Lung microvascular endothelial cell (primary cell): ENCODE results near the gene MAPK8IP2. TPM values are rescaled to one million over a fixed set of nuclear protein-coding genes. Genes with fewer than 3 reads are reported as not detected.
"Not testable (repeated sequence)": the region's sequence is repeated elsewhere in the genome, so short reads cannot be mapped to it uniquely, and the experiment has no call there.

Experiments used
- DNase-seq, 2 donors: peaks; one replicate each; pipeline versions ENCODE4 v3.0.0 to v3.0.0-alpha.2; 2010; ENCODE audit warnings: low read depth in 2 of 2
- total RNA-seq: library from RNA; depleted of rRNA; stranded (reverse); fragments of >200 nt; gene quantifications from 2 replicates; pipeline ENCODE4 v1.2.1, GENCODE V29; 2014

The MAPK8IP2 gene
- total RNA-seq, 1 donor from 2014 or later, result 0.20 TPM

DNA sequence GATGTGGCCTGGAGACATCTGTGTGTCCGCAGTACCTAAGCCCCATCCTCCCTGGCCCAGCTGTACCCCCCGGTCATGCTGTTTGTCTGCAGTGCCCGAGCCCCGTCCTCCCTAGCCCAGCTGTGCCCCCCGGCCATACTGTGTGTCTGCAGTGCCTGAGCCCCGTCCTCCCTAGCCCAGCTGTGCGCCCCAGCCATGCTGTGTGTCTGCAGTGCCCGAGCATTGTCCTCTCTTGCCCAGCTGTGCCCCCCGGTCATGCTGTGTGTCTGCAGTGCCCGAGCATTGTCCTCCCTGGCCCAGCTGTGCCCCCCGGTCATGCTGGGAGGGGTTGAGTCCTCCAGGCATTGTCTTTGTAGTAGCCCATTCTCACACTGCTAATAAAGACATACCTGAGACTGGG is 35.0 kb downstream of the MAPK8IP2 start:
- DNase-seq, result no peak

DNA sequence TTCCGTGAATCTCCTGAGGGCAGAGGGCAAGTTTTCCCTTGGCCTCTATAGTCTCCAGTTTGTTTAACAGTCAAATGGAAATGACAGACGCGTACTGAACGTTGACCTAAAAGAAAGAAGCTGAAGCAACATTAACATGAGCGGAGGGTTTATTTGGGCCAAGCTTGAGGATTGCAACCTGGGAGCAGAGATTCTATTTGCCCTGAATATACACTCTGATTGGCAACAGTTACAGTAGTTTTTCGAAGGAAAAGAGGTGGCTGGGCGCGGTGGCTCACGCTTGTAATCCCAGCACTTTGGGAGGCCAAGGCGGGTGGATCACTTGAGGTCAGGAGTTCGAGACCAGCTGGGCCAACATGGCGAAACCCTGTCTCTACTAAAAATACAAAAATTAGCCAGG is 39.7 kb downstream of the MAPK8IP2 start:
- DNase-seq, result not testable (repeated sequence)

DNA sequence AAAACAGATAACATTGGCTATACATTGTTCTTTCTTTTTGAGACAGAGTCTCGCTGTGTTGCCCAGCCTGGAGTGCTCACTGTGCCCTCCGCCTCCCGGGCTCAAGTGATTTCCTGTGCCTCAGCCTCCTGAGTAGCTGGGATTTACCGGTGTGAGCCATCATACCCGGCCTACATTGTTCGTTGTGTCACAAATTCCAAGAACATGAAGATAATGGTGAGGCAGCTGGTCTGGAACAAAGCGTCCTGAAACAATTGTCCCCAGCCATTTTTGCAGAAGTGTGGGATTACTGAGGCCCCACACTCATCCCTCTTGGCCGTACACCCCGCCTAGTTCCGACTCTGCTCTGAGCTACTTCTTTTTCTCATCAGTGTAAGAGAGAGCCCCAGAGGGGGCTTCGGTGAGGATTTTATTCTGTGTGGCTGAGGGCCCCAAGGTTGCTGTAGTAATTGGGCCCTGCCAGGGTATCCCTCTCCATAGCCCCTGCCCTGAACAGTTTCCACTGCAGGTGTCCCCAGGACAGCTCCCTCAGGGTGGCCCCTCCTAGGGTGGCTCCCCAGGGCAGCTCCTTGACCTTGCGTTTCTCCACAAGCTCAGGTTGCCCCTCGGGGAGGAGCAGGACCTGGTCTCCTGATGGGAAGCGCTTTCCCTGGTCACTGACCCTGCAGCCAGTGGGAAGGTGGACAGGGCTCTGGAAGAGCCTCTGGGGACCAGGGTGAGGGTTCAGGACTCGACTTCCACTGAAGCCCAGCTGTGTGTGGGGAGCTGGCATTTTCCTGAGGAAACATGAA is 40.5 kb downstream of the MAPK8IP2 start:
- DNase-seq, result peak in 1 of 2 donors; percentile 66

DNA sequence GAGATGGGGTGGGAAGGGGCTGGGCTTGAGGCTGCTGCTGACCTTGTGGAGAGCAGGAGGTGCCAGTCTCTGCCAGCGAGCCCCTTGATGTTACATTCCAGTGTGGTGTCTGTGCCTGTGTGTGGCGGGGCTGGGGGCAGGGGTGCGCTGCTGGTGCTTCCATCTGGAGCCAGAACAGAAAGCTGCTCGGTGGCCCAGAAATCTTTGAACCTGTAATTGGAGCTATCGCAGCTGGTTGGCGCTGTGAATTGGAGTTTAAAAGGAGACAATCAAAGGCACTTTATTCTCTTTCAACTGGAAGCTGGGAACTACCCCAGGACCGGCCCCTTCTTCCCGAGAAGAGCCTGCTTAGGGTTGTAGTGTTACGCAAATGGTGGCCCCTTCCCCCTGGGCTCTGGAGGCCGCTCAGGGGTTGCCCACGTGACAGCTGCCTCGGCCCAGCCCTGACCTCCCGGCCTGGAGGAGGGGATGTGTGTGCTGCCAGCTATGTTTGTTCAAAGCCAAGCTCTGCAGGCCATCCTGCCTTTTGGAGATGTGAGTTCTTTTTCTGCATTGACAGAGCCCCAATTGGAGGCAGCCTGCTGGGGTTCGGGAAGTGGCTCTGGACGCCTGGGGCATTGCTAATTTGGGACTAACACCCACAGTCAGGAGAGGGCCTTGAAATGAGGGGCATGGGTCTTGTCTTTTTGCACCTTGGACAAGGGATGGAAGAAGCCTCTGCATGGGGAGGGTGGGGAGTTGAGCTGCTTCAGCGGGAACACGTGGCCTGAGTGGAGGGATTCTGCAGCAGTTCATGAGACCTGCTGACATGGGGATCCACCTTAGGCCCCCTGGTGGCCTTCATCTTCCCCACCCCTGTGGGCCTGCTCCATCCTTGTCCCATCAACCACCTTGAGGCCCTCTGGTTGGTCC is 41.4 kb downstream of the MAPK8IP2 start:
- peak; percentile 60 to 78 for DNase-seq

DNA sequence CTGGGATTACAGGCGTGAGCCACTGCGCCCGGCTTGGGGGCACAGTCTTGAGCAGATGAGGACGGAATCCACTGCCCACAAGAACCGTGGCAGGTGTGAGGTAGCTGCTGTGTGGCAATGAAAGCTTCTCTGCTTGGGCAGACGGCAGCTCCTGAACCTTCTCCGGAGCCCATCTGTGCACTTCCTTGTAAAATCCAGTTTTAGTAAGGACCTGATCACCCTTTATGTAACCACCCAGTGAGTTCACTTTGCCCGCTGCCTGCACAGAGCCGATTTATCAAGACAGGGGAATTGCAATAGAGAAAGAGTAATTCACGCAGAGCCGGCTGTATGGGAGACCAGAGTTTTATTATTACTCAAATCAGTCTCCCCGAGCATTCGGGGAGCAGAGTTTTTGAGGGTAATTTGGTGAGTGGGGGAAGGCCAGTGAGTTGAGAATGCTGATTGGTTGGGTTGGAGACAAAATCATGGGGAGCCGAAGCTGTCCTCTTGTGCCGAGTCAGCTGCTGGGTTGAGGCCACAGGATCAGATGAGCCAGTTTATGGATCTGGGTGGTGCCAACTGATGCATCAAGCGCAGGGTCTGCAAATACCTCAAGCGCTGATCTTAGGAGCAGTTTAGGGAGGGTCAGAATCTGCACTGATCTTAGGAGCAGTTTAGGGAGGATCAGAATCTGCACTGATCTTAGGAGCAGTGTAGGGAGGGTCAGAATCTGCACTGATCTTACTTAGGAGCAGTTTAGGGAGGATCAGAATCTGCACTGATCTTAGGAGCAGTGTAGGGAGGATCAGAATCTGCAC is 42.6 kb downstream of the MAPK8IP2 start:
- DNase-seq, result not testable (repeated sequence)

- DNase-seq, result not testable (repeated sequence)
Observed at GRCh38 chr22:50643821-50644101, 43.2 kb downstream of the MAPK8IP2 start.

DNA sequence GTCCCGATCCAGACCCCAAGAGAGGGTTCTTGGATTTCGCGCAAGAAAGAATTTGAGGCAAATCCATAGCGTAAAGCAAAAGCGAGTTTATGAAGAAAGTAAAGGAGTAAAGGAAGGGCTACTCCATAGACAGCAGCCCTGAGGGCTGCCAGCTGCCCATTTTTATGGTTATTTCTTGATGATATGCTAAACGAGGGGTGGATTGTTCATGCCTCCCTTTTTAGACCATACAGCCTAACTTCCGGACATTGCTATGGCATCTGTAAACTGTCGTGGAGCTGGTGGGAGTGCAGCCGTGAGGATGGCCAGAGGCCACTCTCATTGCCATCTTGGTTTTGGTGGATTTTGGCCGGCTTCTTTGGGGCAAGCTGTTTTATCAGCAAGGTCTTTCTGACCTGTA is 52.7 kb downstream of the MAPK8IP2 start:
- no peak for DNase-seq

- DNase-seq, result not testable (repeated sequence)
Observed at GRCh38 chr22:50654664-50655063, 54.1 kb downstream of the MAPK8IP2 start.

- DNase-seq, result peak; percentile 88
Observed at GRCh38 chr22:50656122-50657070, 55.8 kb downstream of the MAPK8IP2 start.

- DNase-seq, result no peak
Observed at GRCh38 chr22:50657925-50658324, 57.3 kb downstream of the MAPK8IP2 start.

GRCh38 chr22:50659711-50660110 is 59.1 kb downstream of the MAPK8IP2 start:
- not testable (repeated sequence) for DNase-seq

GRCh38 chr22:50660306-50660705 is 59.7 kb downstream of the MAPK8IP2 start:
- DNase-seq, result no peak

Other genes starting within 250 kb of the MAPK8IP2 start
- 19.8 and 35.3 TPM in 2 replicates for gene SBF1, start 125.8 kb upstream of the MAPK8IP2 start, total RNA-seq
- 0.22 and 0.99 TPM in 2 replicates for gene ADM2, start 119.2 kb upstream of the MAPK8IP2 start, total RNA-seq
- gene MIOX, start 113.9 kb upstream of the MAPK8IP2 start, total RNA-seq, result not detected in 2 replicates
- 18.7 and 27.0 TPM in 2 replicates for gene LMF2, start 93.1 kb upstream of the MAPK8IP2 start, total RNA-seq
- gene NCAPH2, start 92.6 kb upstream of the MAPK8IP2 start, total RNA-seq, result 14.5 and 17.0 TPM in 2 replicates
- 1.3 and 2.4 TPM in 2 replicates for gene SCO2, start 75.2 kb upstream of the MAPK8IP2 start, total RNA-seq
- 8.9 and 19.8 TPM in 2 replicates for gene TYMP, start 70.8 kb upstream of the MAPK8IP2 start, total RNA-seq
- not detected in 2 replicates for gene KLHDC7B, start 54.9 kb upstream of the MAPK8IP2 start, total RNA-seq
- not detected in 2 replicates for gene SYCE3, start 37.9 kb upstream of the MAPK8IP2 start, total RNA-seq
- gene CPT1B, start 22.4 kb upstream of the MAPK8IP2 start, total RNA-seq, result 1.5 and 5.2 TPM in 2 replicates
- gene CHKB, start 17.9 kb upstream of the MAPK8IP2 start, total RNA-seq, result 20.5 and 25.4 TPM in 2 replicates
- gene ARSA, start 27.4 kb downstream of the MAPK8IP2 start, total RNA-seq, result 8.7 and 11.3 TPM in 2 replicates
- 7.6 and 11.5 TPM in 2 replicates for gene SHANK3, start 72.0 kb downstream of the MAPK8IP2 start, total RNA-seq
- gene ACR, start 137.4 kb downstream of the MAPK8IP2 start, total RNA-seq, result under 0.01 and 0.20 TPM in 2 replicates
- 2.0 and 6.2 TPM in 2 replicates for gene RABL2B, start 182.8 kb downstream of the MAPK8IP2 start, total RNA-seq